Smooth muscle cell of the brain vasculature (primary cell): ENCODE results near the gene PRICKLE3.
A peak's percentile ranks its signal among the peaks of the same experiment; 100 is the strongest.
"Not testable (repeated sequence)": the region's sequence is repeated elsewhere in the genome, so short reads cannot be mapped to it uniquely, and the experiment has no call there.

Experiments used
- DNase-seq: peaks from one replicate; pipeline ENCODE4 v3.0.0-alpha.2; 2012; ENCODE audit warnings: low read depth, low spot score

Gene PRICKLE3

GRCh38 chrX:49161632-49162031, 24.5 kb downstream of the PRICKLE3 start:
- no peak for DNase-seq

- DNase-seq = no peak
These were observed 25.3 kb downstream of the PRICKLE3 start for GRCh38 chrX:49160908-49161307.

- no peak for DNase-seq
These were observed 29.0 kb downstream of the PRICKLE3 start for GRCh38 chrX:49157194-49157593.

- peak; percentile 53 for DNase-seq
These were observed 30.0 kb downstream of the PRICKLE3 start for GRCh38 chrX:49155900-49156837.

- no peak for DNase-seq
These were observed 30.8 kb downstream of the PRICKLE3 start for GRCh38 chrX:49155243-49155899.

GRCh38 chrX:49153467-49153866, 32.7 kb downstream of the PRICKLE3 start:
- no peak for DNase-seq

- DNase-seq = not testable (repeated sequence)
These were observed 36.9 kb downstream of the PRICKLE3 start for GRCh38 chrX:49149291-49149690.

GRCh38 chrX:49148390-49149100, 37.6 kb downstream of the PRICKLE3 start:
- DNase-seq = not testable (repeated sequence)

- no peak for DNase-seq
These were observed 38.2 kb downstream of the PRICKLE3 start for GRCh38 chrX:49147936-49148335.

- no peak for DNase-seq
These were observed 38.9 kb downstream of the PRICKLE3 start for GRCh38 chrX:49147282-49147681.

- DNase-seq = not testable (repeated sequence)
These were observed 43.0 kb downstream of the PRICKLE3 start for GRCh38 chrX:49143154-49143553.

- DNase-seq = not testable (repeated sequence)
These were observed 43.9 kb downstream of the PRICKLE3 start for GRCh38 chrX:49142264-49142663.

GRCh38 chrX:49139713-49140112, 46.5 kb downstream of the PRICKLE3 start:
- DNase-seq = no peak

GRCh38 chrX:49137492-49137891, 48.7 kb downstream of the PRICKLE3 start:
- DNase-seq = no peak

GRCh38 chrX:49133759-49134158, 52.4 kb downstream of the PRICKLE3 start:
- no peak for DNase-seq

- not testable (repeated sequence) for DNase-seq
These were observed 53.9 kb downstream of the PRICKLE3 start for GRCh38 chrX:49132275-49132674.

GRCh38 chrX:49129427-49129826, 56.7 kb downstream of the PRICKLE3 start:
- no peak for DNase-seq

GRCh38 chrX:49127742-49128258, 58.4 kb downstream of the PRICKLE3 start:
- DNase-seq = not testable (repeated sequence)
